GM18519 (cell line): ENCODE results near the gene ZBTB48.
A peak's percentile ranks its signal among the peaks of the same experiment; 100 is the strongest.

Experiments used
- ATAC-seq: cut with Tn5 transposase; IDR thresholded peaks from one replicate; pipeline ENCODE4 v1.9.1; 2021; ENCODE audit warnings: mild to moderate bottlenecking, moderate library complexity; ENCODE audit not compliant: unreplicated experiment, low FRiP score

ZBTB48 gene

DNA sequence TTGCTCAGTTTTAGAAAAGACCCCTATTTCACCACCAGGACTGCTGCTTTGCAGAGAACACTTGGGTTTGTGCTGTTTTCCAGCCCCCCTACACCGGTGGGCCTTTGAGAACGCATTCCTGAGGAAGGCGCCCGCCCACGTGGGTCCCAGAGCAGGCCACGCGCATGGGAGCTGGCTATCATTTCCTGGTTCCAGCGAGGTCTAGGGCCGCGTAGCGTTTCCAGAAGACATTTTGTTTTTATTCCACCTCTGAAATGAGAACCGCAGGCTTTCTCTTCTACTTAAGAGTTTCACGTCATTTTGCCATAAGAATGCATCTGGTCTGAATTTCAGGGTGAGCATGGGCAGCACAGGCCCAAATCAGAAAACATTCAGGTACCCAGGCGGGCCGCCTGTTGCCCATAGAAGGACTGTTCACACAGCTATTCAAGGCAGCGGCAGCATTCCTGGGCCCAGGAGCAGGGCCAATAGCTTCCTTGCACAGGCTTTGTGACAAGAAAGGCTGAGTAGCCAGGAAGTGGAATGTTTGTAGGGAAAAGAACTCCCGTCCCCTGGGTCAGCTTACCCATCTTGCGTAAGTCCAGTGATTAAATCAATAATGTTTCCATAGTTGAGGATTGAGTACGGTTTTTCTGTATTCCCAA lies 24.2 kb downstream of the ZBTB48 start:
- ATAC-seq: no peak

DNA sequence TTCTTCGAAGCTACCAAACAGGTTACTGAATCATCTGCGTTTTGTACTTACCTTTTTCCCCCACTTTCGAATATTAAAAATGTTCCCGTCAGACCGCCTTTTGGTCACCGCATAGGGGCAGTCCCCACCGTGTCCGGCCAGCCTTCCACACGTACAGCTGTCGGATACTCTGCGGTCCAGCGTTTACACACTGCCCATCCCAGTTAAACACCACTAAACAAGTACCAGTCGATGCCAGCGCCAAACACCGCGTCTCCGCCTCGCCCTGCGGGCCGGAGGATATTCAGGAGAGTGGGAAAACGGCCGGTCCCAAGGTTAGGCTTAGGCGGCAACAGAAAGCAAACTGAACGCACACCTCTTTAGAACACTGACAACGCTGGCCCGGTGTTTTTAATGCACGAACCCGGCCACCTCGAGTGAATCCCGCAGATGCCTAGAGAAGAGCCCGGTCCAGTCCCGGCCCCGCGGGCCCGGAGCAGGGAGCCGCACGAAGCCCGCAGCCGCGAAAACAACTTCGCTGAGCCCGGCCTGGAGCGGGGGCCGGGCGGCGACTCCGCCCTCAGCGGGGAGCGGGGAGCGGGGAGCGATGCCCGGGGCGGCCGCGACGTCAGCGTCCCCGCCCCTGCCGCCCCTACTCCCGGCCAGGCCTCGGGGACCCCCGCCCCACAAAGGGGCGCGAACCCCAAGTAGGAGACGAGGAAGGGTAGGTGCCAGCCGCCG lies 33.0 kb downstream of the ZBTB48 start:
- peak; percentile 13 for ATAC-seq

DNA sequence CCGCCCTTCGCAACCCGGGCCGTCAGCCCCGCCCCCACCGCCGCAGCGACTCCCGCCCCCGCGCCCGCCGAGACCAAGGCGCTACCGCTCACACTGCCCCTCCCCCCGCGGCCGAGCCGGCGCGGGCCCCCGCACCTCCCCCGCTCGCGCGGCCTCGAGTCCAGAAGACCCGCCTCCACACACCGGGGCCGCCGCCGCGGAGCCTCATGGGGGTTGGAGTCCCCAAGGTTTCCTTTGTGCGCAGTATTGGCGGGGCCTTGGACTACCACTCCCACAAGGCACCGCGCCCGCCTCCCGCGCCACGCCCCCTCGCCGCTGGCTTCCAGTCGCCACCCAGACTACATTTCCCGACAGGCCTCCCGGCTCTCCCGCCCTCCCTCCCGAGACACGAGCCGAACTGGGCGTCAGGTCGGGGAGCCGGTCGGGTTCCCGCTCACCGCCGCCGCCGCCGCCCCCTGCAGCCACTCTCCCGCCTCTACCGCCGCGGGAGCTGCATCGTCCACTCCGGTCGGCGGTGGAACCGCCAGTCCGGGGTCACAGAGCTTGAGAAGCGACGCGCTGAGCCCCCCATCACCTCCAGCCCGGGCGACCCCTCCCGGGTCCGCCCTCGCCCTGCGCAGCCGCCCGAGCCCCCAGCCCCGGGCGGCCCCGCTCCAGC lies 33.7 kb downstream of the ZBTB48 start, which contains the start of gene PHF13:
PHF13 (plus strand) TSS at position 371 of the 658 bp plus-strand sequence. CDS start 336 bp downstream, outside the sequence.
- peak; percentile 77 for ATAC-seq

DNA sequence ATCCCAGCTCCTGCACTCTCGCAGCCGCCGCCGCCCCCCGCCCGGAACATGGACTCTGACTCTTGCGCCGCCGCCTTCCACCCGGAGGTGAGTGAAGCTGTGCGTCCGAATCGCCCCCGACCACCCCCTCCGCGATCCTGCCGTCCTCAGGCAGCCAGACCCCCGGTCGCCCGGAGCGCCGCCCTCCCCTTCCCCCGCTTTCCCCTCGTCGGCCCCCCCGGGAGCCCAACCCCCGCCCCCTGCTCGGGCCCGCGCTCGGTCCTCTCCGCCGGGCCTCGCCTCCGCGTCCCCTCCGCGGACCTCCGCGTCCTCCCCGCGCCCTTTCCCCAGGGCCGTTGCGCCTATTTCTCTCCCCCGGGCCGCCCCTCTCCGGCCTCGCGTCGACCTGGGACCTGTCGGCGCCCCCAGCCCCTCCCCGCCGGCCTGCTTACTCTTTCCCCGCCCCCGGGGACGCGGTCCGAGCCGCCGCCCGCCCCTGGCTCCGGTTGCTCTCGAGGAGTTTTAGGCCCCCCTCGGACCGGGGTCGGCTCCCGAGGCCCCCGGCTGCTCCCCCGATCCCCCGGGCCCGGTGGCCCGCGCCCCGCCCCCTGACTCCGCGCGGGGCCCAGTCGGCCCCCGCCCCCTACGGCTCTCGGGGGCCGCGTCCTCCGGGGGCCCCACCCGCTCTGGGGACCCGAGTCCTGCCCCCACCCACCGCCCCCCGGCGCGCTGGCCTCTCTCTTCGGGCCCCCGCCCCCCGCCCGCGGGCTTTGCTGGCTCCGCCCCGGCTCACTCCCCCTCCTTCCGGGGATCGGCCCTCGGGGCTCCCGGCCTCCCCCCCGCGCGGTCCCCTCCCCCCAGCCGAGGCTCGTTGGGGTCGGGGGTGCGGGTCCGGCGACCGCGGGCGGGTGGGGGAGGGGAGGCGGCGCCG lies 34.5 kb downstream of the ZBTB48 start:
- ATAC-seq: no peak

DNA sequence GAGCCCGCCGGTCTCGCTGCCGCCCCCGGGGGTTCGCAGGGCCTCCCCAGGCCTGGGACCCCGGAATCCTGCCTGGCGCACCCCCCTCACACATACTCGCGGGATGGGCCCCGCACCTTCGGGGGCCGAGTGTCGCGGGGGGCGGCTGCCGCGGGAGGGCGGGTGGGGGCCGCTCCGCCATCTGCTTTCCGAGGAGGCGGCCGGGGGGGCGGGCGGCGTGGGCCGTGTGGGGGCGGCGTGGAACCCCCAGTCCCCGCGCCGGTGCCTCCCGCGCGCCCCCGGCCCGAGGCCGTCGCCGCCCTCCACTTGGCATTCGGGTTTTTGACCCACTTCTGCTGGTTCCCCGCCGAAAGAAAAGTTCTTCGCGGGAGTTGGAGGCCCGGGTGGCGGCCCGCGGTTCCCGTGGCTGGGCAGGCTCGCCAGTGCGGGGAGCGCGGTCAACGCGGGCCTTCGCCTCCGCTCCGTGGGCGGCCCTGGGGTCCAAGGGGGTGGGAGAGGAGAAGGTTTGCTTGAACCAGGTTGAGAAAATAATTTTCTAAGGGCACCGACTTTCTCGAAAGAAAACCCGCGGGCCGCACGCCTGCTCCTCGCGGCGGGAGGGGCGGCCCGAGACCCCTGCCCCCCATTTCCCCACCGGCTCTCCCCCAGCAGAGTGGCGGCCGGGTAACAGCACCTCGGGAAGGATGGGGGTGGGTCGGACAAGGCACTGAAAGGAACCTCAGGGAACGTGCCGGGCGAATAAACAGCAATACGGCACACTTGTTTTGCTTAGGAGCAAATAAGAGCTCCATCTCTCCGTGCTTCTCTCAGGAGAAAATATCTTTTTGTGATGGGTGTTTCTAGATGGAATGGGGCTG lies 35.4 kb downstream of the ZBTB48 start:
- ATAC-seq: no peak

- no peak for ATAC-seq
Measured at GRCh38 chr1:6619045-6619444, 39.3 kb downstream of the ZBTB48 start.

GRCh38 chr1:6621429-6622391 lies 41.9 kb downstream of the ZBTB48 start:
- no peak for ATAC-seq

DNA sequence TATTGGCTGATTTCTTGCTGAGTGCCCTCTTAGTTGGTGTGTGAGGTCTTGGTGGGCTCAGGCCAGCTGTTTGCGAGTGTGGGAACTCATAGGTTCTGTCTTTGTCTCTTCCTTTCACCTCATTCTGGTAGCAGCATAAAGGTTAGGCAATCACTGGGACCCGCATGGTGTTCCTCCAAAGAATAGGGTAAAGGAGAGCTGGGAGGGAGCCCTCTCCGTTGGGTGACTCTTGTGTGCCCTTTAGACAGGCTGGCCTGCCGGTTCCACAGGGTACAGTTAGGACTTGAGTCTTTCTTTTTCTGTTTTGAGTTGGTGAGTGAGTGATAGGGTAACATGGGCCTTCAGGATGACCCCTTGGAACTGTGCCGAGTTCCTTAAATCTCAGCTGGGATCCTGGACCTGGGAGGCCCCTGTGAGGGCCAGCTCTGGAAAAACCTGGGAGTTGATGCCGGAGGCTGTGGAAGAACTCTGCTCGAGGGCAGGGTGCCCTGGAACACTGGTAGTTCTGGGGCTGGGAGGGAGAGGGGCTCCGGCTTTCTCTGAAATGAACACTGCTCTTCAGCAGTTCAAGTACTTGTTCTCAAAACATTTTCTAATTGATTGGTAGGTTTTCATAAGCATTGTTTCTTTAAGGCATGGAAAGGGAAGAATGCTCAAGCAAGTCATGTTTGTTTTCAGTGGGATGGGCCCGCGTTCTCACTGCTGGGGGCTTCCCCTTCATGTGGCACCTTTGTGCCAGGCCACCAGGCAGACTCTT lies 42.8 kb downstream of the ZBTB48 start:
- no peak for ATAC-seq

- no peak for ATAC-seq
Measured at GRCh38 chr1:6623269-6623965, 43.6 kb downstream of the ZBTB48 start.

DNA sequence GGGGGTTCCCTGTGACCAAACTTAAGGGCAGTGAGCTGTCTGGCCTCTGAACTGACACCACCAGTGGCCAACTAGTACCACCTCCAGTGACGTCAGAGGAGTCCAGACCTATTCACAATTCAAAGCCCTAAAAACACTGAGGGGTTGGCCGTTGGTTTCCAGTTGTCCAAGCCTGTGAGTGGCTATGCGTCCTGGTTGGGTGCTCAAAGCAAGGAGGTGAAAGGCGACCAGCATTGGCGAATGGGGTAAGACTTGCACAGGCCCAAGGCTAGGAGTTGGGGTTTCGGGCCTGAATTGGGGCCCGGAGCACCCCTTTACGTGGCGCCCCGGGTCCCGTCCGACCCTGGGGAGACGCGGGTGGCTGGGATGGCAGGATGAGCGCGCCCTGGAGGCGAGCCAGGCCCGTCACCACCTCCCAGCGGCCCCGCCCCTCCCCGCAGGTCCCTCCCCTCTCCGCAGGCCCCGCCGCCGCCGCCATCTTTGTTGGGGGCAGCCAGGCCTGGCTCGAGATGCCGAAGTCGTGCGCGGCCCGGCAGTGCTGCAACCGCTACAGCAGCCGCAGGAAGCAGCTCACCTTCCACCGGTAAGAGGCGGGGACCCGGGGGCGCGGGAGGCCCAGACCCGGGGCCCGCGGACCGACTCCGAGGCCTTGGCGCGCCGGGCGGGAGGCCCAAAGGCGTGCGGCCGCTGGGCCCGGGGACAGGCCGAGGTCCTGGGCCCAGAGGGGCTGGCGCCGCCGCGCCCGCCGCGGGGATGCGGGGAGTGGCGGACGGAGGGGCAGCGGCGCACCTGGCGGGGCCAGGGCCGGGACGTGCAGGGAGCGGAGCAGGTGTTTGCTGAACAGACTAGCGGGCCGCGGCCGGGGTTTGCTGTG lies 45.2 kb downstream of the ZBTB48 start, which contains the start of gene THAP3:
THAP3 (plus strand) TSS at position 159 of the 874 bp plus-strand sequence; CDS start at position 510, 351 bp downstream.
- peak; percentile 37 for ATAC-seq

DNA sequence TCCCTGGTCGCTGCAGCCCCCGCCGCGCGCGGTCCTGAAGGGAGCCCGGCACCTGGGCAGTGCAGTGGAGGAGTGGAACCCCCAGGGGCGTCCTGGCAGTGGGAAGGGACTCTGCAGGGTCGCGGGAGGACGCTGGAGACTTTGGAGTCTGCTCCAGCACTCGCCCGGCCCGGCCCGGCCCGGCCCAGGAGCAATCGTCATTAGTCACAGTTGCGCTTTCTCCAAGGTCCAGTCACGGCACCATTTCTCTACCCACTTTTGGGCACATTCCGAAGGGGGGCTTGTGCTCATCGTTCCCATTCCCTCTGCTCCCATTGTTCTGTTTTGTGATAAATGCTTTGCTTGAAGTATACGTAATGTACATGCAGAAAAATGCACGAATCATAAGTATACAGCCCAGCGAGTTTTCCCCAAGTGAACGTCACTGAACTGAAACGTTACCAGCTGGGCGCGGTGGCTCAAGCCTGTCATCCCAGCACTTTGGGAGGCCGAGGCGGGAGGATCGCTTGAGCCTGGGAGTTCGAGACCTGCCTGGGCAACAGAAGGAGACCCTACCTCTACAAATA lies 45.9 kb downstream of the ZBTB48 start:
- peak; percentile 23 for ATAC-seq

DNA sequence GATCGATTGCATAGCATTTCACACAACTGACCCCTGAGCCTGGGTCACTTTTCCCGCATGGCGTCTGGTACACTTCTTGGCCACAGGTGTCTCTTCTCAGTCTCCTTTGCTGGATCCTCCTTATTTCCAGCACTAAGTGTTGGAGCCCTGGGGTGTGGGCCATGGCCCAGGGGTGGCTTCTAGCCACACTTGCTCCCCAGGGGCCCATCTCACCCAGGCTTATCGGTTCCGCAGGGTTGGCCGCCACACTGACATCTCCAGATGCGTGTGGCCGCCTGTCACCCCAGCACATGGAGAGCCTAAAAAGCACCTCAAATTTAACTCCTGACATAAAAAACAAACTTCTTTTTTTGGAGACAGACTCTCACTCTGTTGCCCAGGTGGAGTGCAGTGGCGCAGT lies 47.2 kb downstream of the ZBTB48 start:
- no peak for ATAC-seq

GRCh38 chr1:6627841-6628545 lies 48.2 kb downstream of the ZBTB48 start:
- no peak for ATAC-seq

DNA sequence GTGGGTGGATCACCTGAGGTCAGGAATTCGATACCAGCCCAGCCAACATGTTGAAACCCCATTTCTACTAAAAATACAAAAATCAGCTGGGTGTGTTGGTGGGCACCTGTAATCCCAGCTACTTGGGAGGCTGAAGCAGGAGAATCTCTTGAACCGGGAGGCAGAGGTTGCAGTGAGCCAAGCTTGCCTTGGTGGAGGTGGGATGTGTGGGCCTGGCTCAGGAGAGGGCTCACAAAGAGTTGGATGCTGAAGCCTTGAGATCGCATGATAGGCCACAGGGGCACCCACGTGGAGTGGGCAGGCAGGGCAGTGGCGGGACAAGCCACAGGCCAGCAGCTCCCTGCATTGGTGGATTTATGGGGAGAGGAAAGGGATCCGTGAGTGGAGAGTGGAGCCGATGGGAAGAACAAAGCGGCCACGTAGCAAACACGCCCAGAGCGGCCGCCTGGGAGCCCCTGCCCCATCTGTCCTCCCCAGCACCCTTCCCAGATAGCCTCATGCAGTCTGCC lies 49.2 kb downstream of the ZBTB48 start:
- no peak for ATAC-seq

DNA sequence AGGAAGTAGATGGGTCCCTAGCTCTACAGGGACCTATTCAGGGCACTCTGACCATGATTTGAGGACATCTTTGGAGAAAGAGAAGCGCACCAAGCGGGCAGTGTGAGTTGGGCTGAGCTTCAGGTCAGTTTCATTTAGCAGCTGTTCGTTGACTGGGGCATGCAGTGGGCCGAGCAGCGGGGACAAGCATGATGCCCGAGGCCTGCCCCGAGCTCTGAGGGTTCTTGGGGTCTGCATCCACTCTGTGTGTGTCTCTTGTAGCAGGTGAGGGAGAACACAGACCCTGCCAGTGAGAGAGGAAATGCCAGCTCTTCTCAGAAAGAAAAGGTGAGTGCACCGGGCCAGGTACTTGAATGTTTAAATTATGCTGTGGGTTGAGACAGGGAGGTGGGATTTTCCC lies 50.2 kb downstream of the ZBTB48 start:
- ATAC-seq: no peak
